ENCODE data around the gene SLC43A1. TPM values are rescaled to one million over a fixed set of nuclear protein-coding genes. Genes with fewer than 3 reads are reported as not detected.
"Not testable (repeated sequence)": the region's sequence is repeated elsewhere in the genome, so short reads cannot be mapped to it uniquely, and the experiment has no call there.

SLC43A1 gene
- 9.1 TPM for total RNA-seq

DNA sequence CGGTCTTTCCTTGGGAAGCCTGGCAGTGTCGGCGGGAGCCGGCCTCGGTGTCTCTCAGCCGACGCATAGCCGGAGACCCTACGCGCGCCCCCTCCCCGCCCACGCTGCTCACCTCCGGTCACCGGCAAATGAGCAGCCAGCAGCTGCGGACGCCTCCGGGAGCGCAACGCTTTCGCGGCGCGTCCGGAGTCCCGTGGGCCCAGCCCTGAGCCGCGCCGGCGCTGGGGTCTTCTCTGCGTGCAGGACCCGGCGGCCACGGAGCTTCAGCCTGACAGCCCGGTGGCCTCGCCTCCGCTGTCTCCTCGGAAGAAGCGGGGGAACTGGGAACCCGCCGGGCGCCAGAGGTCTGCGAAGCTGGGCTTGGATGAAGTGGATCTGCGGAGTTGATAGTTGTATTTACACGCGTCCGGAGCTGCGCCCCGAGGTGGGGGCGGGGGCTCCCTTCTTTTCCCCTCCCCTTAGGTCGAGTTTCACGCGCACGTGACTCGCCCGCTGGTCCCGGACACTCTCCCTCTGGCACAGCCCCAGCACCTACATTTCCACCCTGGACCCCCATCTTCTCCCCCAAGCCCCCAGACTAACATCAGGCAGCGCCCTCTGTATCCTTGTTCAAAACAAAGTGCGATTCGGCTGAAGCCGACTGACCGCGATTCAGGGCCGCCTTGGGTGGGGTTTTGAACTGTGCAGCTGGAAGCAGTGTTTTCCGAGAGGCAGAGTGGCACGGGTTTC lies at the start of gene SLC43A1:
TSS of gene SLC43A1 (minus strand) at position 371 of the 729 bp plus-strand sequence. CDS start 1,591 bp downstream, outside the sequence.
- DNase-seq, result peak; percentile 62

DNA sequence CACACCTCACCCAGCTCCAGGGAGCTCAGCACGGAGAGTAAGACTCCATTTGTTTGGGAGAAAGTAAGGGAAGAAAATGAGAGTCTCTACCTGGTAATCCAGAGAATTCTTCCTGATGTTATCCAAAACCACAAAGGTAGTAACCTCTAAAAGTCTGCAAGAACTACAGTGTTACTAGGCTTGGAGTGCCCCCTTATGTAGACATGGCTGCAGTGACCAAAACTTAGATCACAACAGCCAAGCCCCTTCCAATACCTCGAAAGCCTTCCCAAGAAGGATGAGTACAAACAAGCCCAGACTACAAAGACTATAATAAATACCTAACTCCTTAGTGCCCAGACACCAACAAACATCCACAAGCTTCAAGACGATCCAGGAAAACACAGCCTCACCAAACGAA lies 47.1 kb upstream of the SLC43A1 start:
- DNase-seq, result no peak

DNA sequence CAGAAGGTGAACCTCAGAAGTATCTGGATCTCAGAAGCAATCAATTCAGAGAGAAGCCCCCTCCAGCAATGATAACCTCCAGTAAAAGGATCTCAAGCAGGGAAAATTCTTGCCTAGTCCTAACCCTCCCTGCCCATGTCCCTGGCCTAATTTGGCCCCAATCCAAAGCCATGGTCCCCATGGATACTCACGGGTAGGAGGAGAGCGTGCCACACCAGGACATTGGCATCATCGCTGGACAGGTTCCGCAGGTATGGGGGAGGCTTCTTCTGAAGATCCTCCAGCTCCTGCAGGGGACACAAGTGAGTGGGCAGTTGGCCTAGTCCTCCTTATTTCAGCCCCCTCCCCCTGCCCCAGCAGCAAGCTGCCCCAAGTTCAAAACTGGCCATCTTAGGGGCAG lies 44.6 kb upstream of the SLC43A1 start:
- no peak for DNase-seq

DNA sequence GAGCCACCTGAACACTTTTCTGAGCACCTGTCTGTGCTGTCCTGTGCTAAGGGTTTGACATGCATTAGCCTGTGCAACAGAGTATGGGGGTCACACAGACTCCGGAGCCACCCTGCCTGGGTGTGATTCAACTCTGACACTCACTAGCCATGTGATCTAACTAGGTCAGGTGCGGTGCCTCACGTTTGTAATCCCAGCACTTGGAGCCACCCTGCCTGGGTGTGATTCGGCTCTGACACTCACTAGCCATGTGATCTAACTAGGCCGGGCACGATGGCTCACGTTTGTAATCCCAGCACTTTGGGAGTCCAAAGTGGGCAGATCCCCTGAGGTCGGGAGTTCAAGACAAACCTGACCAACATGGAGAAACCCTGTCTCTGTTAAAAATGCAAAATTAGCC lies 40.5 kb upstream of the SLC43A1 start:
- no peak for DNase-seq

DNA sequence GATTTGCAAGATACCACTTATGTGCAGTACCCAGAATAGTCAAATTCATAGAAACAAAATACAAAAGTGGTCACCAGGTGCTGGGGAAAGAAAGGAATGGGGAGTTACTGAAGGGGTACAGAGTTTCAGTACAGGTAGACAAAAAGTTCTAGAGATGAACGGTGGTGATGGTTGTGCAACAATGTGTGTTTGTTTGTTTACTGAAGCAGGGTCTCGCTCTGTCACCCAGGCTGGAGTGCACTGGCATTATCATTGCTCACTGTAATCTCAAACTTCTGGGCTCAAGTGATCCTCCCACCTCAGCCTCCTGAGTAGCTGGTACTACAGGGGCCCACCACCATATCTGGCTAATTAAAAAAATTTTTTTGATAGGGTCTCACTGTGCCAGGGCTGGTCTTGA lies 39.9 kb upstream of the SLC43A1 start:
- DNase-seq, result no peak

DNA sequence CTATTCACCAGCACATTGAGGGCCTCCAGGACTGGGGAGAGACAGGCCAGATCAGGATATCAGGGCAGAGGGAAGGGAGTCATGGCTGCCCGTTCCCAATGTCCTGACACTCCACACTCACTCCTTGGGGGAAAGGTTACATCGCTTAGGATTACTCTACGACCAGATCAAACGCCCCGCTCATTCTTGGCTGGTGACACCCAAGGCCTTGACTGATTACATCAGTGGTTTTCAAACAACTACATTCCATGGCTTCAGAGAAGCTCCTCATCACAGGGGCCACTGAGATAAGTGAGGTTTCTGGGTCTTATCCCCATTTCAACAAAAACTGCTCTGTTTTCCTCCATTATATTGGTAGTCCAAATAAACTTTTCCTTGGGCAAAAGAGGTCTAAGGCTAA lies 37.0 kb upstream of the SLC43A1 start:
- DNase-seq, result no peak

DNA sequence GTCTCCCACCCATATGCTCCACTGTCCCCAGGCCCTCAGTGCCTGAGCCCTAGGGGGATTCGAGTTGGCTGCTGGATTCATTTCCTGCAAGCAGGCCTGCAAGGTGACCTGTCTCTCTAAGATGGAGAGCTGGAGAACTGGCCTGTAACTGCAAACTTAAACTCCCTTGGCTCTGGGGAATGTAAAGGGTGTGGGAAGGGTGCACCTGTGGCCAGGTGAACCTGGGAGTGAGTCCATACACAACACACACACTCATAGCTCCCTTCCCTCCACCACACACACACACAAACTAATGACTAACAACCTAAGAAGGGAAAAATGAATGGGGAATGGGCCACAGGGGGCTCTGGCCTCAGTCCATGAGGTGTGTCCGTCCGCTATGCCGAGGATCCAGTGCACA lies 36.4 kb upstream of the SLC43A1 start:
- DNase-seq, result no peak

DNA sequence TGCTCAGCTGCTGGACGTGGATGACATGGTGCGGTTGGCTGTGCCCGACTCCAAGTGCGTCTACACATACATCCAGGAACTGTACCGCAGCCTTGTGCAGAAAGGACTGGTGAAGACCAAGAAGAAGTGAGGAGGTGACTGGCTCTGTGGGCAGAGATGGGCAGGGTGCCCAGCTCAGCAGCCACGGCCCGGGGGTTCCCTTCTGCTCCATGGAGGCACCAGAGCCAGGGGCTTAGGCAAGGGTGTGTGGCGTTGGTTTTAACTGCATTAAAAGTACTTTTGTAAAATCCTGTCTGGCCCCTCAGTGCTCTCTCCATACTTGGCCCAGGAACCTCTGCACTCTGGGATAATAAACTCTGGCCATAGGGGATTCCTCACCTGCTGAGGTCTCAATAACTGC lies 34.5 kb upstream of the SLC43A1 start:
- DNase-seq, result no peak

DNA sequence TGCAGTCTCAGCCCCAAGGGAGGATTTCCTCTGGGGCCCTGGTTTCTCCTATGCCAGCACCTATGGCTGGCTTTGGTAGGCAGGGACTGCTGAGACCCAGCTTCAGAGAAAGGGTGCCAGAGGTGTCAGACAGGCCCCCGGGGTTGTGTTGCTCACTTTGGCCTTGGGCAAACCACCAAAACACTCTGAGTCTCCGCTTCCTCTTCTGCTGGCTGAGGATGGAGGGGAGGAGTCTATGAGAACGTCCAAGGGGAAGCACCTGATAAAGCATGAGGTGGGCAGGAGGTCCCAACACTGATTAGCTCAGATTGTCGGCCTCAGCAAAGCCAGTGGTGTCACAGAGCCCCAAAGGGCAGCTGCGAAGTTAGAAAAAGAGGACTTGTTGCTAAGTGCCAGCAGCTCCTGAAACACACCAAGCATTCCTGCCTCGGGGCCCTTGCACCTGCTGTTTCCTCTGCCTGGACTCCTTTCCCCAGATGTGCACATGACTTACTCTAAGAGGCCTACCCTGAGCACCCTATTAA lies 32.4 kb upstream of the SLC43A1 start:
- no peak for DNase-seq

DNA sequence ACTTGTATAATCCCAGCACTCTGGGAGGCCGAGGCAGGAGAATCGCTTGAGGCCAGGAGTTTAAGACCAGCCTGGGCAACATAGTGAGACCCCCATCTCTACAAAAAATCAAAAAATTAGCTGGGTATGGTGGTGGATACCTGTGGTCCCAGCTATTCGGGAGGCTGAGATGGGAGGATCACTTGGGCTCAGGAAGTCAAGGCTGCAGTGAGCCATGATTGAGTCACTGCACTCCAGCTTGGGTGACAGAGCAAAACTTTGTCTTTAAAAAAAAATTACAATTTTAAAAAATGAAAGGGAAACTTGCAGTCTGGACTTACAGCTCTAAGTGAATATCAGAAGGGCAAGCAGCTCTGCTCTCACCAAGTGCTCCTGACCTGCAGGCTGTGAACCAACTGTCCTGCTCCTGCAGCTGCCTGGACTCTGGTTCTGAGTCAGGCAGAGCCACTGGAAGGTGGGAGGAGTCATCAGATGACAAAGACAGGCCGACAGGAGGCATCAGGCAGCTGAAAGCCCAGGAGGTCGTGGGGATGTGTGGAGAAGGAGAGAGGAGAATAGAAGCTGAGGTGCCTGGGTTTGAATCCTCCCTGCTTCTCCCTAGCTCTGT lies 31.5 kb upstream of the SLC43A1 start:
- DNase-seq, result no peak

DNA sequence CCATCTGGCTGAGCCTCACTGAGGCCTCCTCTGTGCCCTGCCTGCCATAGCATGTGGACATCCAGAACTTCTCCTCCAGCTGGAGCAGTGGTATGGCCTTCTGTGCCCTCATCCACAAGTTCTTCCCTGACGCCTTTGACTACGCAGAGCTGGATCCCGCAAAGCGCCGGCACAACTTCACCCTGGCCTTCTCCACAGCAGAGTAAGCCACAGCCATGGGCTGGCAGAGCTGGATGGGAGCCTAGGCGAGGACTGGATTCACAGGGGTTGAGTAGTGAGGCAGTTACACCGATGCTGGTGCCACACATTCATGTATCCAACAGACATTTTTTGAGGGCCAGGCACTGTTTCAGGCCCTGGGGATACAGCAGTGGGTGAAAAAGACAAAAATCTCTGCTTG lies 30.9 kb upstream of the SLC43A1 start:
- no peak for DNase-seq

DNA sequence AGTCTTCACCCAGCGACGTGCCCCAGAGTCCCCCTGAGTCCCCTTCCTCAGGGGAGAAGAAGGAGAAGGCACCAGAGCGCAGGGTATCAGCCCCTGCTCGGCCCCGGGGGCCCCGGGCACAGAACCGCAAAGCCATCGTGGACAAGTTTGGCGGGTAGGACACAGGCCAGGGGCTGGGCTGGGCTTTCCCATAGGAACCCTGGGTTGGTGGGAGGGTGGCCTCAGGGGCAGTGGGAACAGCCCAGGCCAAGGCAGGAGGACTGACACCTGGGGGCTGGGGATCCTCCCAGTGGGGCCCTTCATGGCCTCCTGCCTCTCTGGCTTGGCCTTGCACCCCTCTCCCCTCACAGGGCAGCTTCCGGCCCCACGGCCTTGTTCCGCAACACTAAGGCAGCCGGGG lies 30.4 kb upstream of the SLC43A1 start:
- DNase-seq, result no peak

DNA sequence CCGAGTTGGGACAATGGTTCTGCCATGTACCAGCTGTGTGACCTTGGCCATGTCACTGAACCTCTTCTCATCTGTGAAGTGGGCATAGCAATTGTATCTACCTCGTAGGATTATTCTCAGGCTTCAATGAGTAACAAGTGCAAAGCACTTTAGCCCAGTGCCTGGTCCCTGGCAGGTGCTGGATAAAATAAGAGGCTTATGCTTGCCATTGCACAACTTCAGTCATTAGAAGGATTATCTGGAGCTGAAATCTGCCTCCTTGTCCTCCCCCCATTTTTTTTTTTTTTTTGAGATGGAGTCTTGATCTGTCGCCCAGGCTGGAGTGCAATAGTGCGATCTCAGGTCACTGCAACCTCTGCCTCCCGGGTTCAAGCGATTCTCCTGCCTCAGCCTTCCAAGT lies 29.1 kb upstream of the SLC43A1 start:
- DNase-seq, result no peak

DNA sequence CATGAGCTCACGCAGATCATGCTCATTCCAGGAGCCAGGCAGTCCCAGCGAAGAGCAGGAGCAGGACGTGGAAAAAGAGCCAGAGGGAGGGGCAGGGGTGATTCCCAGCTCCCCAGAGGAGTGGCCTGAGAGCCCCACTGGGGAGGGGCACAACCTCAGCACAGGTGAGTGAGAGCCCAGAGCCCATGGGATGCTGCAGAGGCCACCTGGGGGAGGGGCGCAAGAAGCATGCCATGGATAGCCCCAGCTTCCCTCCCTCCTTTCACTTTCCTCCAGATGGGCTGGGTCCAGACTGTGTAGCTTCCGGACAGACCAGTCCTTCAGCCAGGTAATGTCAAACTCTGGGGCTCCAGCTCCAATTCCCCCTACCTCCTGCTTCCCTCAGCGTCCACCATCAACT lies 28.1 kb upstream of the SLC43A1 start:
- DNase-seq, result no peak

DNA sequence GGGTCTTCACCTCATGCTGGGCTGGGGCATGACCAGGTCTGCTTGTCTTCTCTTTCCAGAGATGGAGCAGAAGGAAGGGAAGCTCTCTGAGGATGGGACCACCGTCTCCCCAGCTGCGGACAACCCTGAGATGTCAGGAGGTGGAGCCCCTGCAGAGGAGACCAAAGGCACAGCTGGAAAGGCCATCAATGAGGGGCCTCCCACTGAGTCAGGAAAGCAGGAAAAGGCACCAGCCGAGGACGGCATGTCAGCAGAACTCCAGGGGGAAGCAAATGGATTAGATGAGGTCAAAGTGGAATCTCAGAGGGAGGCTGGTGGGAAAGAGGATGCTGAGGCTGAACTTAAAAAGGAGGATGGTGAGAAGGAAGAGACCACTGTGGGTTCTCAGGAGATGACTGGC lies 27.1 kb upstream of the SLC43A1 start:
- no peak for DNase-seq

DNA sequence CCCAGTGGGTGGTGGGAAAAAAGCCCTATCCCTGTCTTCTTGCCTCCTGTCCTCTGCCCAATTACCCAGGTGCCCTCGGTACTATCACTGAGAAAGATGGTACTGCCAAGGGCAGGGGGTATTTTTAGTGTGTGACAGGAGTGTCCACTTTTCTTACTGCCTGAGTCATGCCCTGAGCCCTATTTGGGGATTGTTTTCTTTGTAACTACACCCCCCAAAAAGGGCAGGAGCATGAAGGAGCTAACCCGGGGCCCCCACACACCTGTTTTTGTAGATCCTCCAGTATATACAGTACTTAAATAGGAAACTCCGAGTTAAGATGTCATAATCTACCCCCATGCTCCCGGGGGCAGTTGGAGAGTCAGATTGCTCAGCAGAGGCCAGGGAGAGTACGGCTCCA lies 25.7 kb upstream of the SLC43A1 start:
- DNase-seq, result peak; percentile 72

DNA sequence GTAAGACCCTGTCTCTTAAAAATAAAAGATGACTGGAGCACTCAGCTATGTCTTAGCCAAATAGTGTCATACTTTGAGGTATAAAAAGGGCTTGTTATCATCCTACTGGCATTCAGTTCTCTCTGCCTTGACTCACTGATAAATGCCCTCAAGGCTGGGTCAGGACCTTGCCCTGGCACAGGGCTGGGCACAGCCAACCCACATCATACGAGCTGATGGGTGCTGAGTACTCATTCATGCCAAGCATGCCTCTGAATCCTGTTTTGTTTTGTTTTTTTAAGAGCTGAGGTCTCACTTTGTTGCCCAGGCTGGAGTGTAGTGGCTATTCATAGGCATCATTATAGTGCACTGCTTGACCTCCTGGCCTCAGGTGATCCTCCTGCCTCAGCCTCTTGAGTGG lies 23.8 kb upstream of the SLC43A1 start:
- no peak for DNase-seq

DNA sequence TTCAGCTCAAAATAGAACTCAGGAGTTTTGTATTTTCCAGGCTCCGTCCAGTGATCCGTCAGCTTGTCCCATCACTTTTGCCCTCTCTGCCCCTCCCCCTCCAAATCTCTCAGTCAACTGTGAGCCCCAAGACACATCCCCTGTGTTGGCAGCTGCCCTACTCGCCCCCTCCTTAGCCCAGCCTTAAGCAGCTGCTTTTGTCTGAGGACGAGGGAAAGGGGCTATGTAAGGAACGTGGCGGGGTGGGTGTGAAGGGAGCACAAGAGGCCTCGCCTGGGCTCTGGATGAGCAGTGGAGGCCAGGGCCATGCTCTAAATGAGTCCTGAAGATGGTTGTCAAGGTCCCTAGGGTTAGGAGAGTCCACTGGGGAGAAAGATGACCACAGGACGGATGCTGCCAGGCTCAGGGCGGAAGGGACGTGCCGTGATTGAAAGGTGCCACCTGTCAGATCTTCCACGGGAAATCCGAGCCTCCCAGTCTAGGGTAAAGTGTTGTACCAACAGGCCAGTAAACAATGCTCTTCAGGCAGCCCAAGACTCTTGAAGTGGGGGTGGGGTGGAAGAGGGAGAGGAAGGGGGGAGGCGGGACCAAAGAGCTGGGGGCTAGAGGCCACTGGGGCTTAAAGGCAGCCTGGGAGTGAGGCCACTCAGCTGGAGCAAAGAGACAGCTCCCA lies 21.6 kb upstream of the SLC43A1 start, which contains the start of gene SMTNL1:
TSS of gene SMTNL1 (plus strand) at position 649 of the 673 bp plus-strand sequence. CDS start 5,048 bp downstream, outside the sequence.
- peak; percentile 79 for DNase-seq

DNA sequence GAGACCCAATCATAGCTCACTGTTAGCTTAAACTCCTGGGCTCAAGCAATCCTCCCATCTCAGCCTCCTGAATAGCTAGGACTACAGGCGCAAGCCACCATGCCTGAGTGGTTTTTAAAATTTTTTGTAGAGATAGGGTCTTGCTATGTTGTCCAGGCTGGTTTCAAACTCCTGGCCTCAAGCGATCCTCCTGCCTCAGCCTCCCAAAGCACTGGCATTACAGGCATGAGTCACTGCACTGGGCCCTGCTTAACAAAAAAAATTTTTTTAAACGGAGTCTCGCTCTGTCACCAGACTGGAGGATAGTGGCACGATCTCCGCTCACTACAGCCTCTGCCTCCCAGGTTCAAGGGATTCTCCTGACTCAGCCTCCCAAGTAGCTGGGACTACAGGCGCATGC lies 18.9 kb upstream of the SLC43A1 start:
- DNase-seq, result not testable (repeated sequence)

DNA sequence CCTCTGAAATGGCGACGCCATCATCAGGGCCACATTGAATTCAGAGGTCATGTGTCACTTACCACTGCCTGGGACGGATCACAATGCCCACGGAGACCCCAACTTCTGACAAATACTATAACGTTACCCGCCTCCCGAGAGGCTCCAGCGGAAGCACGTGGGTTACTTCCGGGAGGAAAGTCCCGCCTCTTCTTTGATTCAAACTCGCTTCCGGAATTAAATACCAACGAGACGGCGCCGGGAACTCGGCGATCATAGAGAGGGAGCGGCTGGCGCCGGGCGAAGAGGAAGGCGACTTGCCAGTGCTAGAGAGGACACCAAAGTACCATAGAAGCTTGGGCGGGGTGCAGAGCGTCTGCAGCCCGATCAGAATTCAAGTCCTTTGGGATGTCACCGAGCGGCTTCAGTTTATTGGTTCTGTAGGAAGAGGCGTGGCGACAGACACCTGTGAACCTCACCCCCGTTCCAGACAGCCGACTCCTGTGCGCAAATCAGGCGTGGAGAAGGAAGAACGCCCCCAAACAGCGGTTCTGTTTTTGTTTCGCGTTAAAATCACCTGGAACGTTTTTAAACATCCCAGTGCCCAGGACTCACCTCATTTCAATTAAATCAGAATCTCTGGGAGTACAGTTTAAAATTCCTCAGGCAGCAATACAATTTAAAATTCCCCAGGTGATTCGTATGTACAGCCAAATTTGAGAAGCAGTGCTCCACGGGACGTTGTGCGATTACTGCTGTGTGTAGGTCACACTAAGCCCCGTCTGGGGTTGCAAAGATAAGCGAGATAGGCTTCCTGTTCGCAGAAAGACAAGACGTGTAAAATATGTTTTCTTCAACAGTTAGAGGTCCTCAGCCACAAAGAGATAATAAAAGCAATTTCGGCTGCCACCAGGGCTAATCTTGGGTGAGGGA lies 15.3 kb upstream of the SLC43A1 start, which contains the start of gene TIMM10:
TSS of gene TIMM10 (minus strand) at position 159 of the 912 bp plus-strand sequence. CDS start 565 bp downstream, outside the sequence.
- DNase-seq, result peak; percentile 99

DNA sequence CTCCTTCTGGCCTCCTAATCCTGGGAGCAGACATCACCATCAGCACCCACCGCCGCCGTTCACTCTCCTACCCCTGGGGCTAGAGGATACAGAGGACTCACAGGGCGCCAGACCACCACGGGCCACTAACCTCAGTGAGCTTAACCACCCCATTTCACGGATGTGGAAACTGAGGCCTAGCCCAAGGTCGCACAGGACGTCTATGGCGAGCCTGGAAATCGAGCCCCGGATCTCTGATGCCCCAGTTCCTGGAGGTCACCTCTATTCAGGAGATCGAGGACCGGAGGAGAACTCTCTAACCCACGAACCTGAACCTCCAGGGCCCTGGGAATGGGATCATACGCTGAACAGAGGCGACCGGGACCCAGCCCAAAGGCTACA lies 14.7 kb upstream of the SLC43A1 start:
- DNase-seq, result no peak

DNA sequence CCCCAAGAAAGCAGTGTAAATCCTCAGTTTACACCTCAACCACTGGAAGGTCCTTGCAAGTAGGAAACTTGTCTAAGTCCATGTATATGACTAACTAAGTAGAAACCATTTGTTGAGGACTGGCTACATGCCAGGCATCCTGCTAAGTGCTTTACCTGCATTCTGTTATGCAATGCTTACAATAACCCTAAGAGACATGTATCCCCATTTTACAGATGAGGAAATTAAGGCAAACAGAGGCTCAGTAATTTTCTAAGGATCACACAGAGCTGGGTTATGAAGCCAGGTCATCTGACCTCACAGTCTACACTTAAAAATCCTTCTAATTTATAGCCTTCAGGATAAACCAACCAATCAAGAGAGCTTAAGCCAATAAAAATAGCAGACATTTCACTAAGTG lies 13.5 kb upstream of the SLC43A1 start:
- DNase-seq, result no peak

Data from tongue (tissue), 2 donors.